ENCODE data around the gene CAMP.

DNA sequence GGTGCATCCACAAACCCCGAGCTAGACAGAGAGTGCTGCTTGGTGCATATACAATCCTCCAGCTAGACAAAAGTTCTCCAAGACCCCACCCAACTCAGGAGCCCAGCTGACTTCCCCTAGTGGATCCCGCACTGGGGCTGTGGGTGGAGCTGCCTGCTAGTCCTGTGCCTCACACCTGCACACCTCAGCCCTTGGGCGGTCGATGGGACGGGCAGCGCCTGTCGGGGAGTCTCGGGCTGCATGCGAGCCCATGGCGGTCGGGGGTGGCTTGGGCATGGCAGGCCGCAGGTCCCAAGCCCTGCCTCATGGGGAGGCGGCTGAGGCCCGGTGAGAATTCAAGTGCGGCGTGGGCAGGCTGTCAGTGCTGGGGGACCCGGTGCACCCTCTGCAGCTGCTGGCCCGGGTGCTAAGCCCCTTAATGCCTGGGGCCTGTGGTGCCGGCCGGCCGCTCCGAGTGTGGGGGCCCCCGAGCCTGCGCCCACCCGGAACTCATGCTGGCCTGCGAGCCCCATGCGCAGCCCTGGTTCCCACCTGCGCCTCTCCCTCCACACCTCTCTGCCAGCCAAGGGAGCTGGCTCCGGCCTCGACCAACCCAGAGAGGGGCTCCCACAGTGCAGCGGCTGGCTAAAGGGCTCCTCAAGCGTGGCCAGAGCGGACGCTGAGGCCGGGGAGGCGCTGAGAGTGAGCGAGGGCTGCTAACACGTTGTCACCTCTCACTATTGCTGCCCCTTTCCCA lies 48.6 kb downstream of the CAMP start:
- TF ChIP-seq RARB (CRISPR knock-in tag; IDR thresholded peaks at IDR 0.05): no peak
- TF ChIP-seq PPARA (CRISPR knock-in tag; IDR thresholded peaks at IDR 0.05; ENCODE audit: borderline replicate concordance): no peak
- no peak for TF ChIP-seq ZC3H10 (CRISPR knock-in tag; IDR thresholded peaks at IDR 0.05)
- TF ChIP-seq ZNF565 (CRISPR knock-in tag; conservative IDR thresholded peaks at IDR 0.05; ENCODE audit: low read depth): no peak
- no peak for TF ChIP-seq ZNF70 (CRISPR knock-in tag; IDR thresholded peaks at IDR 0.05)
